Mammary epithelial cell (primary cell): ENCODE data around the gene SLFNL1.

Experiments used
- EZH2 ChIP-seq: IDR thresholded peaks from 2 replicates; pipeline ENCODE4 v1.6.1; 2012; ENCODE audit warnings: low read length, inconsistent platforms, borderline replicate concordance
- TF ChIP-seq, protein P1 (sequence below), 2 donors: IDR thresholded peaks in 1 of 2; conservative IDR thresholded peaks in 1 of 2; 2 replicates each; pipeline ENCODE4 v1.5.1; 2011 to 2012; ENCODE audit warnings: inconsistent platforms in 2 of 2, low read length in 2 of 2, mild to moderate bottlenecking in 2 of 2, control low read depth in 1 of 2, low read depth in 1 of 2; ENCODE audit not compliant: insufficient read depth in 1 of 2; ENCODE audit errors: extremely low read depth in 1 of 2

DNA sequence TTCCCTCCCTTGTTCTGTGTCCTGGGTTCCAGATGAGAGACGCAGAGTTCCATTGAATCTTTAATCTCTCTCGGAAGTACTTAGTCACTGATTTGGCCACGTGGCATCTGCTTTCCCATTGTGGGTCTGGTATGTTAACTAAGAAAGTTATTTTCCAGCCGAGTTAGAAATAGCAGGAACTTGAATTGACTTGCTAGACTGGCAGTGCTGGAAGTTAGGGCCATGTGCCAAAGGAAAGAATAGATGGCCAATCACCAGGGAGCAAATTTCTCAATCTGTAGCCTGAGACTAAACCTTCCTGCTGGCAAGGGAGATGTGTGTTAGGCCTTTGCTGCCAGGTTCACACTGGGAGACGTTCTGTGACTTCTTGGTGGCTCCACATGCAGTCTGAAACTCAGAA, 24.2 kb upstream of the SLFNL1 start:
- TF ChIP-seq, protein P1, sequence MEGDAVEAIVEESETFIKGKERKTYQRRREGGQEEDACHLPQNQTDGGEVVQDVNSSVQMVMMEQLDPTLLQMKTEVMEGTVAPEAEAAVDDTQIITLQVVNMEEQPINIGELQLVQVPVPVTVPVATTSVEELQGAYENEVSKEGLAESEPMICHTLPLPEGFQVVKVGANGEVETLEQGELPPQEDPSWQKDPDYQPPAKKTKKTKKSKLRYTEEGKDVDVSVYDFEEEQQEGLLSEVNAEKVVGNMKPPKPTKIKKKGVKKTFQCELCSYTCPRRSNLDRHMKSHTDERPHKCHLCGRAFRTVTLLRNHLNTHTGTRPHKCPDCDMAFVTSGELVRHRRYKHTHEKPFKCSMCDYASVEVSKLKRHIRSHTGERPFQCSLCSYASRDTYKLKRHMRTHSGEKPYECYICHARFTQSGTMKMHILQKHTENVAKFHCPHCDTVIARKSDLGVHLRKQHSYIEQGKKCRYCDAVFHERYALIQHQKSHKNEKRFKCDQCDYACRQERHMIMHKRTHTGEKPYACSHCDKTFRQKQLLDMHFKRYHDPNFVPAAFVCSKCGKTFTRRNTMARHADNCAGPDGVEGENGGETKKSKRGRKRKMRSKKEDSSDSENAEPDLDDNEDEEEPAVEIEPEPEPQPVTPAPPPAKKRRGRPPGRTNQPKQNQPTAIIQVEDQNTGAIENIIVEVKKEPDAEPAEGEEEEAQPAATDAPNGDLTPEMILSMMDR (conservative IDR thresholded peaks at IDR 0.05 in 1 of 2, IDR thresholded peaks at IDR 0.05 in 1 of 2; ENCODE audit: extremely low read depth in 1 of 2, insufficient read depth in 1 of 2, low read depth in 1 of 2, low read length in 2 of 2), result no peak
- no peak for TF ChIP-seq EZH2
